Tibial nerve (tissue), 4 donors: ENCODE measurements around the gene RAP1GAP2. TPM values are rescaled to one million over a fixed set of nuclear protein-coding genes. Genes with fewer than 3 reads are reported as not detected.

Experiments
- DNase-seq, 2 donors: peaks; one replicate each; pipeline ENCODE4 v3.0.0-alpha.2; 2019; ENCODE audit warnings: low spot score in 2 of 2
- H3K27ac ChIP-seq, 4 donors: fragments of 200-600 bp; sonication (generic) in 3 of 4; one replicate each; pipeline ENCODE4 v1.5.1; 2017 to 2019; ENCODE audit warnings: mild to moderate bottlenecking in 1 of 4
- H3K27me3 ChIP-seq, 2 donors: fragments of 200-600 bp; sonication (generic) in 1 of 2; one replicate each; pipeline versions ENCODE4 v1.5.1 to v1.6.0; 2017 to 2019
- H3K36me3 ChIP-seq, 3 donors: fragments of 200-600 bp; sonication (generic); one replicate each; pipeline ENCODE4 v1.5.1; 2018 to 2019
- H3K4me1 ChIP-seq, 4 donors: fragments of 200-600 bp; sonication (generic) in 3 of 4; one replicate each; pipeline ENCODE4 v1.5.1; 2017 to 2019
- H3K4me3 ChIP-seq, 4 donors: fragments of 200-600 bp; sonication (generic) in 3 of 4; one replicate each; pipeline ENCODE4 v1.5.1; 2017 to 2019; ENCODE audit warnings: mild to moderate bottlenecking in 1 of 4, moderate library complexity in 1 of 4
- H3K9me3 ChIP-seq, 4 donors: fragments of 200-600 bp; sonication (generic) in 3 of 4; one replicate each; pipeline ENCODE4 v1.5.1; 2017 to 2019
- CTCF ChIP-seq, 5 experiments: fragments of 200-600 bp in 3 of 5; fragments of 450-650 bp in 2 of 5; sonication (generic) in 3 of 5; IDR thresholded peaks; one replicate each; pipeline ENCODE4 v1.5.1; 2016 to 2019; ENCODE audit warnings: antibody characterized with exemption in 5 of 5, mild to moderate bottlenecking in 3 of 5, moderate library complexity in 2 of 5
- EP300 ChIP-seq, 2 donors: sonication (generic); formaldehyde crosslinking; IDR thresholded peaks; one replicate each; pipeline ENCODE4 v1.6.1; 2017; ENCODE audit warnings: antibody characterized with exemption in 2 of 2, mild to moderate bottlenecking in 1 of 2
- POLR2A ChIP-seq, 2 donors: fragments of 450-650 bp; IDR thresholded peaks; one replicate each; pipeline ENCODE4 v1.6.1; 2017; ENCODE audit warnings: antibody characterized with exemption in 2 of 2, mild to moderate bottlenecking in 2 of 2, moderate library complexity in 2 of 2
- WGBS, 2 donors: methylation state at CpG; one replicate each; pipeline ENCODE4 v1.1.5; 2018; 5-methylcytosine and 5-hydroxymethylcytosine counted together
- total RNA-seq, 4 donors: library from RNA; depleted of rRNA; stranded (reverse); fragments of >200 nt; gene quantifications; one replicate each; pipeline ENCODE4 v1.1.0, GENCODE V29; 2016

The RAP1GAP2 gene
- total RNA-seq, 4 donors from 2014 or later = 5.4 to 18.2 (median 11.9) TPM

GRCh38 chr17:3012926-3013581 is 216.8 kb downstream of the RAP1GAP2 start:
- H3K4me1 ChIP-seq = peaks cover 0 to 6% (median 0%) of the 10 kb centered on the region in 4 donors
- no peaks in the 10 kb centered on the region for H3K9me3 ChIP-seq
- H3K27me3 ChIP-seq = no peaks in the 10 kb centered on the region
- no peak overlapping the region for H3K4me3 ChIP-seq
- peak; percentile 30 to 58 for DNase-seq
- no peak overlapping the region for H3K27ac ChIP-seq
- TF ChIP-seq CTCF (IDR thresholded peaks at IDR 0.05) = peak; percentile 68 to 89 (median 74)
- TF ChIP-seq POLR2A (IDR thresholded peaks at IDR 0.05) = no peak
- H3K36me3 ChIP-seq = peaks cover 0 to 4% (median 0%) of the 10 kb centered on the region in 3 donors
- WGBS, 2 donors = 47 to 60% methylated on average over 18 to 20 of the region's 21 CpGs

- H3K27me3 ChIP-seq = no peaks in the 10 kb centered on the region
- TF ChIP-seq POLR2A (IDR thresholded peaks at IDR 0.05) (no peak), CTCF (IDR thresholded peaks at IDR 0.05) (no peak), EP300 (IDR thresholded peaks at IDR 0.05) (no peak)
- peaks cover 0 to 19% (median 0%) of the 10 kb centered on the region in 3 donors for H3K36me3 ChIP-seq
- H3K4me1 ChIP-seq = peaks cover 0 to 6% (median 0%) of the 10 kb centered on the region in 4 donors
- no peak overlapping the region for H3K4me3 ChIP-seq
- no peaks in the 10 kb centered on the region for H3K9me3 ChIP-seq
- 73 to 81% methylated on average over 7 of the region's 7 CpGs for WGBS, 2 donors
- no peak overlapping the region for H3K27ac ChIP-seq
- no peak for DNase-seq
These were observed 219.7 kb downstream of the RAP1GAP2 start for GRCh38 chr17:3015890-3016289.

GRCh38 chr17:3017936-3018335 is 221.7 kb downstream of the RAP1GAP2 start:
- H3K4me1 ChIP-seq = peaks cover 0 to 2% (median 0%) of the 10 kb centered on the region in 4 donors
- no peak overlapping the region for H3K27ac ChIP-seq
- H3K4me3 ChIP-seq = no peak overlapping the region
- H3K36me3 ChIP-seq = peaks cover 0 to 29% (median 0%) of the 10 kb centered on the region in 3 donors
- DNase-seq = no peak
- no peaks in the 10 kb centered on the region for H3K27me3 ChIP-seq
- TF ChIP-seq EP300 (IDR thresholded peaks at IDR 0.05) (no peak), CTCF (IDR thresholded peaks at IDR 0.05) (no peak), POLR2A (IDR thresholded peaks at IDR 0.05) (no peak)
- peaks cover 0 to 14% (median 3%) of the 10 kb centered on the region in 4 donors for H3K9me3 ChIP-seq
- WGBS, 2 donors = 90 to 97% methylated on average over 13 to 15 of the region's 15 CpGs

GRCh38 chr17:3019761-3020160 is 223.5 kb downstream of the RAP1GAP2 start:
- Histone ChIP-seq H3K4me1 (no peaks in the 10 kb centered on the region), H3K27me3 (no peaks in the 10 kb centered on the region), H3K36me3 (peaks cover 0 to 37% (median 0%) of the 10 kb centered on the region in 3 donors), H3K9me3 (peaks cover 0 to 29% (median 5%) of the 10 kb centered on the region in 4 donors), H3K4me3 (no peak overlapping the region), H3K27ac (no peak overlapping the region)
- 79 to 81% methylated on average over 8 of the region's 9 CpGs for WGBS, 2 donors
- no peak for TF ChIP-seq POLR2A (IDR thresholded peaks at IDR 0.05)
- no peak for TF ChIP-seq CTCF (IDR thresholded peaks at IDR 0.05)
- TF ChIP-seq EP300 (IDR thresholded peaks at IDR 0.05) = no peak
- DNase-seq = no peak

- WGBS, 2 donors = 94 to 95% methylated on average over 15 to 16 of the region's 16 CpGs
- no peaks in the 10 kb centered on the region for H3K27me3 ChIP-seq
These were observed 224.1 kb downstream of the RAP1GAP2 start for GRCh38 chr17:3020381-3020780.

More at GRCh38 chr17:3020381-3020780, 224.1 kb downstream of the RAP1GAP2 start:
- TF ChIP-seq EP300 (IDR thresholded peaks at IDR 0.05) (no peak), POLR2A (IDR thresholded peaks at IDR 0.05) (no peak), CTCF (IDR thresholded peaks at IDR 0.05) (no peak)
- Histone ChIP-seq H3K4me3 (no peak overlapping the region), H3K36me3 (peaks cover 0 to 37% (median 0%) of the 10 kb centered on the region in 3 donors), H3K4me1 (no peaks in the 10 kb centered on the region), H3K9me3 (peaks cover 0 to 29% (median 5%) of the 10 kb centered on the region in 4 donors), H3K27ac (no peak overlapping the region)
- no peak for DNase-seq
